Neural progenitor cell (in vitro differentiated cells): ENCODE data around the gene PLGRKT.

ENCODE experiments used
- CTCF ChIP-seq: fragments of 200-600 bp; sonication (generic); IDR thresholded peaks from 2 replicates; pipeline ENCODE4 v1.5.1; 2017; ENCODE audit warnings: antibody characterized with exemption, mild to moderate bottlenecking
- EZH2 ChIP-seq: fragments of 200-600 bp; sonication (generic); IDR thresholded peaks from 2 replicates; pipeline ENCODE4 v1.6.1; 2017; ENCODE audit warnings: antibody characterized with exemption, mild to moderate bottlenecking, moderate library complexity
- EZH2phosphoT487 ChIP-seq: fragments of 200-600 bp; sonication (generic); IDR thresholded peaks from 2 replicates; pipeline ENCODE4 v1.6.1; 2017; ENCODE audit warnings: antibody characterized with exemption

GRCh38 chr9:5416953-5417352 lies 20.8 kb downstream of the PLGRKT start:
- TF ChIP-seq CTCF (no peak), EZH2phosphoT487 (no peak), EZH2 (no peak)
